Measurements from ENCODE around the gene ACAP1. TPM values are rescaled to one million over a fixed set of nuclear protein-coding genes. Genes with fewer than 3 reads are reported as not detected.
A peak's percentile ranks its signal among the peaks of the same experiment; 100 is the strongest.

ACAP1 gene
- total RNA-seq, 1 experiment from 2014 or later: 58.6 TPM

DNA sequence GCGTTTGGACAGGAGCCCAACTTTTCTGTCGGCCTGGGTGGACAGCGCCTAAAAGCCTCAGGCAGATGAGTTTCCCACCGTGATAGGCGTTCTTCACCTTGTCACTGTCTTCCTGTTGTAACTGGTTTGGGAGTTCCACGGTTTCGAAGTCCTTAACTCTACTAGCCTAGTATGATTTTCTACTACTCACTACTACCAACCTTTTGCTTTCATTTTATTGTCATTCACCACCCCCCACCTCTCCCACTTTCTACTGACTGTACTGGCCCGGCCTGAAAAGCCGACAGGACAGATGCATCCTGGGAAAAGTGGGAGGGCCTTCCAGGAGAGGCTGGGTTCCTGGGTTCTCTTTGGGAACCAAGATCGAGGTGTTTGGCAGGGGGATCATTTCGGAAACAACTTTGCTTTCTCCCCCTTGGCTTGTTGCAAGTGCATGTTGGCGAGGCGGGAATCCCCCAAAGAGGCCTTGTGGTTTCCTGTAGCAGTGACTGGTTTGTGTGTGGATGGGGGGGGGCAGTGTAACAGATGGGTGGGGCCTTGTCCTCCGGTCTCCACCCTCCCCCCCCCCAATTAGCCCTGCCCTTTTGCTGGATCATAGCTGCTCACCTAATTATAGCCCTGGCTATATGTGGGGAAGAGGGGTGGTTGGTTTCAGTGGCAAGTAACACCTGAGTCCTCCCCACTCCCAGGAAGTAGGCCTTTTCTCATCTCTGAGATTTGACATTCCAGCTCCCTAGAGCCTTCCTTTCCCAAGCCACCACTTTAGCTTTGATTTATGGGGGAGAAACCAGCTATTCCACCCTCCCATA, 27.5 kb upstream of the ACAP1 start (continued):
- TF ChIP-seq, protein P1, sequence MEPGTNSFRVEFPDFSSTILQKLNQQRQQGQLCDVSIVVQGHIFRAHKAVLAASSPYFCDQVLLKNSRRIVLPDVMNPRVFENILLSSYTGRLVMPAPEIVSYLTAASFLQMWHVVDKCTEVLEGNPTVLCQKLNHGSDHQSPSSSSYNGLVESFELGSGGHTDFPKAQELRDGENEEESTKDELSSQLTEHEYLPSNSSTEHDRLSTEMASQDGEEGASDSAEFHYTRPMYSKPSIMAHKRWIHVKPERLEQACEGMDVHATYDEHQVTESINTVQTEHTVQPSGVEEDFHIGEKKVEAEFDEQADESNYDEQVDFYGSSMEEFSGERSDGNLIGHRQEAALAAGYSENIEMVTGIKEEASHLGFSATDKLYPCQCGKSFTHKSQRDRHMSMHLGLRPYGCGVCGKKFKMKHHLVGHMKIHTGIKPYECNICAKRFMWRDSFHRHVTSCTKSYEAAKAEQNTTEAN (CRISPR knock-in tag; IDR thresholded peaks at IDR 0.05): no peak
- no peak for TF ChIP-seq ZNF232 (CRISPR knock-in tag; IDR thresholded peaks at IDR 0.05)
- TF ChIP-seq, protein P2, sequence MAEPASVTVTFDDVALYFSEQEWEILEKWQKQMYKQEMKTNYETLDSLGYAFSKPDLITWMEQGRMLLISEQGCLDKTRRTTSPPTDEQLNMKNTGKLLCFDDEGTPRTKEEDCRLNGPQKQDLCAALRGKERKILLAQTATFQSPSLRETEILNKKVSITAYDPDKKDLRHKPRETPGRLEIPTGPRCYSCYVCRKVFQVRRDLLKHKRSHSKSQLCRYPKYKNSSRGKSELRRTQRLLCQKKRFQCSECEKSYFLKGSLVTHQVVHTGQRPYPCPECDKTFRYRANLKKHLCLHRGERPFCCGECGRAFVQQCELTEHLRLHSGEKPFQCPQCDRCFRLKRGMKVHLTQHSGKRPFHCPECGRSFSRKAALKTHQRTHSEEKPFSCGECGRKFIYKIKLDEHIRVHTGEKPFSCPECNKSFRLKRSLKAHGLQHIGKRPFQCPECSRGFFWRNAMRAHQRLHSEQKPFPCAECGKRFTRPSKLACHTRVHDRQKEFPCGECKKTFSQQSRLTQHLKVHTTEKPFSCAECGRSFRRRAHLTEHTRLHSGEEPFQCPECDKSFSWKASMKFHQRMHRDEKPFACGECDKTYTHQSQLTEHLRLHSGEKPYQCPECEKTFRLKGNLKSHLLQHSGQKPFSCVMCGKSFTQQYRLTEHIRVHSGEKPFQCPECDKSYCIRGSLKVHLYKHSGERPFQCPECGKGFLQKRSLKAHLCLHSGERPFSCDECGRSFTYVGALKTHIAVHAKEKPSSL (CRISPR knock-in tag; conservative IDR thresholded peaks at IDR 0.05): peak; percentile 52; the same call in 1 of the 2 replicates
- no peak for TF ChIP-seq ZNF138 (CRISPR knock-in tag; conservative IDR thresholded peaks at IDR 0.05)
- 0 out of 2 replicates have a peak, but pooled peaks have one; percentile 75 for TF ChIP-seq PRRX2 (CRISPR knock-in tag; IDR thresholded peaks at IDR 0.05)

DNA sequence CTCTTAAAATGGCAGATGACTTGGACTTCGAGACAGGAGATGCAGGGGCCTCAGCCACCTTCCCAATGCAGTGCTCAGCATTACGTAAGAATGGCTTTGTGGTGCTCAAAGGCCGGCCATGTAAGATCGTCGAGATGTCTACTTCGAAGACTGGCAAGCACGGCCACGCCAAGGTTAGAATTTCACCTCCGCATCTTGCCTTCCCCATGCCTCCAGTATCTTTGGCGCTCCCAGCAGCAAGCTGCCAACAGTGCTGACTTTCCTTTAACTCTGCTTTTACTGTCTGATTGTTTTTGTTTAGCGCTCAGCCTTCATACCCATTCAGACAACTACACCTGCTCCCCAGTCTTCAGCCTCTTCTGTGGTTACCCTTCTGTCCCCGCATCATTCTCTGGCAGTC, 26.7 kb upstream of the ACAP1 start:
- no peak for DNase-seq (ENCODE audit: low spot score)
- peaks cover 46% of the 10 kb centered on the region for H3K36me3 Mint-ChIP-seq
- ChIA-PET CTCF (no interaction called here), POLR2A (interaction anchor here (0.8 to 1.1 kb wide), 3 partner anchors 28 to 274 kb away, joined by 3 read pairs; partner anchors contain the start of gene SLC2A4)
- H3K9me3 Mint-ChIP-seq: no peaks in the 10 kb centered on the region
- no peak for TF ChIP-seq IRF2 (CRISPR knock-in tag; IDR thresholded peaks at IDR 0.05; ENCODE audit: borderline replicate concordance, low read depth)
- TF ChIP-seq RELA (CRISPR knock-in tag; IDR thresholded peaks at IDR 0.05; ENCODE audit: borderline replicate concordance): no peak
- no peak for TF ChIP-seq KAT7 (CRISPR knock-in tag; IDR thresholded peaks at IDR 0.05; ENCODE audit: borderline replicate concordance)
- no peak for TF ChIP-seq NFATC4 (CRISPR knock-in tag; IDR thresholded peaks at IDR 0.05)
- TF ChIP-seq, protein P3, sequence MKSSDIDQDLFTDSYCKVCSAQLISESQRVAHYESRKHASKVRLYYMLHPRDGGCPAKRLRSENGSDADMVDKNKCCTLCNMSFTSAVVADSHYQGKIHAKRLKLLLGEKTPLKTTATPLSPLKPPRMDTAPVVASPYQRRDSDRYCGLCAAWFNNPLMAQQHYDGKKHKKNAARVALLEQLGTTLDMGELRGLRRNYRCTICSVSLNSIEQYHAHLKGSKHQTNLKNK (CRISPR knock-in tag; IDR thresholded peaks at IDR 0.05): no peak
- TF ChIP-seq, protein P4, sequence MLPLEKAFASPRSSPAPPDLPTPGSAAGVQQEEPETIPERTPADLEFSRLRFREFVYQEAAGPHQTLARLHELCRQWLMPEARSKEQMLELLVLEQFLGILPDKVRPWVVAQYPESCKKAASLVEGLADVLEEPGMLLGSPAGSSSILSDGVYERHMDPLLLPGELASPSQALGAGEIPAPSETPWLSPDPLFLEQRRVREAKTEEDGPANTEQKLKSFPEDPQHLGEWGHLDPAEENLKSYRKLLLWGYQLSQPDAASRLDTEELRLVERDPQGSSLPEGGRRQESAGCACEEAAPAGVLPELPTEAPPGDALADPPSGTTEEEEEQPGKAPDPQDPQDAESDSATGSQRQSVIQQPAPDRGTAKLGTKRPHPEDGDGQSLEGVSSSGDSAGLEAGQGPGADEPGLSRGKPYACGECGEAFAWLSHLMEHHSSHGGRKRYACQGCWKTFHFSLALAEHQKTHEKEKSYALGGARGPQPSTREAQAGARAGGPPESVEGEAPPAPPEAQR (CRISPR knock-in tag; IDR thresholded peaks at IDR 0.05): no peak
- TF ChIP-seq TCF7 (CRISPR knock-in tag; IDR thresholded peaks at IDR 0.05; ENCODE audit: low read depth): no peak
- TF ChIP-seq, protein P5, sequence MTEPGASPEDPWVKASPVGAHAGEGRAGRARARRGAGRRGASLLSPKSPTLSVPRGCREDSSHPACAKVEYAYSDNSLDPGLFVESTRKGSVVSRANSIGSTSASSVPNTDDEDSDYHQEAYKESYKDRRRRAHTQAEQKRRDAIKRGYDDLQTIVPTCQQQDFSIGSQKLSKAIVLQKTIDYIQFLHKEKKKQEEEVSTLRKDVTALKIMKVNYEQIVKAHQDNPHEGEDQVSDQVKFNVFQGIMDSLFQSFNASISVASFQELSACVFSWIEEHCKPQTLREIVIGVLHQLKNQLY (CRISPR knock-in tag; IDR thresholded peaks at IDR 0.05): no peak
- no peak for TF ChIP-seq MXD4 (CRISPR knock-in tag; IDR thresholded peaks at IDR 0.05; ENCODE audit: borderline replicate concordance)
- TF ChIP-seq, protein P6, sequence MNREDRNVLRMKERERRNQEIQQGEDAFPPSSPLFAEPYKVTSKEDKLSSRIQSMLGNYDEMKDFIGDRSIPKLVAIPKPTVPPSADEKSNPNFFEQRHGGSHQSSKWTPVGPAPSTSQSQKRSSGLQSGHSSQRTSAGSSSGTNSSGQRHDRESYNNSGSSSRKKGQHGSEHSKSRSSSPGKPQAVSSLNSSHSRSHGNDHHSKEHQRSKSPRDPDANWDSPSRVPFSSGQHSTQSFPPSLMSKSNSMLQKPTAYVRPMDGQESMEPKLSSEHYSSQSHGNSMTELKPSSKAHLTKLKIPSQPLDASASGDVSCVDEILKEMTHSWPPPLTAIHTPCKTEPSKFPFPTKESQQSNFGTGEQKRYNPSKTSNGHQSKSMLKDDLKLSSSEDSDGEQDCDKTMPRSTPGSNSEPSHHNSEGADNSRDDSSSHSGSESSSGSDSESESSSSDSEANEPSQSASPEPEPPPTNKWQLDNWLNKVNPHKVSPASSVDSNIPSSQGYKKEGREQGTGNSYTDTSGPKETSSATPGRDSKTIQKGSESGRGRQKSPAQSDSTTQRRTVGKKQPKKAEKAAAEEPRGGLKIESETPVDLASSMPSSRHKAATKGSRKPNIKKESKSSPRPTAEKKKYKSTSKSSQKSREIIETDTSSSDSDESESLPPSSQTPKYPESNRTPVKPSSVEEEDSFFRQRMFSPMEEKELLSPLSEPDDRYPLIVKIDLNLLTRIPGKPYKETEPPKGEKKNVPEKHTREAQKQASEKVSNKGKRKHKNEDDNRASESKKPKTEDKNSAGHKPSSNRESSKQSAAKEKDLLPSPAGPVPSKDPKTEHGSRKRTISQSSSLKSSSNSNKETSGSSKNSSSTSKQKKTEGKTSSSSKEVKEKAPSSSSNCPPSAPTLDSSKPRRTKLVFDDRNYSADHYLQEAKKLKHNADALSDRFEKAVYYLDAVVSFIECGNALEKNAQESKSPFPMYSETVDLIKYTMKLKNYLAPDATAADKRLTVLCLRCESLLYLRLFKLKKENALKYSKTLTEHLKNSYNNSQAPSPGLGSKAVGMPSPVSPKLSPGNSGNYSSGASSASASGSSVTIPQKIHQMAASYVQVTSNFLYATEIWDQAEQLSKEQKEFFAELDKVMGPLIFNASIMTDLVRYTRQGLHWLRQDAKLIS (CRISPR knock-in tag; IDR thresholded peaks at IDR 0.05; ENCODE audit: borderline replicate concordance): no peak
- TF ChIP-seq ELF4 (CRISPR knock-in tag; IDR thresholded peaks at IDR 0.05; ENCODE audit: low read depth): no peak
- H3K27ac Mint-ChIP-seq: peak overlapping the region; percentile 86
- H3K27me3 Mint-ChIP-seq (ENCODE audit: low read depth): peaks cover 2% of the 10 kb centered on the region; the same call in 1 of the 2 replicates
- peak overlapping the region; percentile 89 for H3K4me3 Mint-ChIP-seq
- H3K4me1 Mint-ChIP-seq: peaks cover 39% of the 10 kb centered on the region
- no peak for ATAC-seq
